Calu3 (cell line): ENCODE measurements around the gene POU4F2. TPM values are rescaled to one million over a fixed set of nuclear protein-coding genes. Genes with fewer than 3 reads are reported as not detected.

Experiments
- BruUV-seq: library from RNA; stranded (reverse); fragments of 400-500 nt; replicated peaks from 2 replicates; lab custom pipeline; 2021; lab: Mats Ljungman, UMichigan
- CTCF ChIA-PET: fragments of 300-600 bp; sonication (Branson Sonifier 250); formaldehyde crosslinking; loops from one replicate; lab custom pipeline; 2022; ENCODE audit warnings: antibody characterized with exemption; lab: Charles Lee
- DNase-seq: peaks from one replicate; pipeline ENCODE4 v3.0.0; 2022
- H3K27ac Mint-ChIP-seq: one replicate; pipeline ENCODE4 v1.8.0; 2022; ENCODE audit warnings: mixed read lengths; ENCODE audit not compliant: unreplicated experiment
- H3K27me3 Mint-ChIP-seq: one replicate; pipeline ENCODE4 v1.8.0; 2022; ENCODE audit warnings: mixed read lengths; ENCODE audit not compliant: unreplicated experiment
- H3K36me3 Mint-ChIP-seq: one replicate; pipeline ENCODE4 v1.8.0; 2022; ENCODE audit warnings: mild to moderate bottlenecking, moderate library complexity, mixed read lengths; ENCODE audit not compliant: insufficient read depth, unreplicated experiment
- H3K4me1 Mint-ChIP-seq: one replicate; pipeline ENCODE4 v1.8.0; 2022; ENCODE audit warnings: mild to moderate bottlenecking, low read depth, mixed read lengths; ENCODE audit not compliant: unreplicated experiment
- H3K4me3 Mint-ChIP-seq: one replicate; pipeline ENCODE4 v1.8.0; 2022; ENCODE audit warnings: mild to moderate bottlenecking, low read depth, moderate library complexity, mixed read lengths; ENCODE audit not compliant: unreplicated experiment
- H3K9me3 Mint-ChIP-seq: one replicate; pipeline ENCODE4 v1.8.0; 2022; ENCODE audit warnings: low read depth, mixed read lengths; ENCODE audit not compliant: unreplicated experiment
- CTCF ChIP-seq: fragments of 200-600 bp; IDR thresholded peaks from one replicate; pipeline ENCODE4 v1.8.0; 2022; ENCODE audit warnings: antibody characterized with exemption; ENCODE audit not compliant: unreplicated experiment
- intact Hi-C: fragments of 100-400 bp; cut with micrococcal nuclease; formaldehyde crosslinking; loops from one replicate; pipeline ENCODE4 v1.10.0; 2022; ENCODE audit not compliant: unreplicated experiment
- total RNA-seq: library from RNA; stranded (reverse); gene quantifications from 2 replicates; pipeline ENCODE4 v1.2.3, GENCODE V29; 2022

The POU4F2 gene
- total RNA-seq, 1 experiment from 2014 or later: not detected

- Mint-ChIP-seq H3K36me3 (no peaks in the 10 kb centered on the region), H3K27ac (no peak overlapping the region), H3K4me3 (no peak overlapping the region), H3K9me3 (no peaks in the 10 kb centered on the region), H3K27me3 (peaks cover 70% of the 10 kb centered on the region), H3K4me1 (no peaks in the 10 kb centered on the region)
- CTCF ChIA-PET: no interaction called here
- intact Hi-C loops: no loop called here
- DNase-seq: no peak
- TF ChIP-seq CTCF: no peak
- BruUV-seq: no TSS peak
Measured at GRCh38 chr4:146643812-146644401, 5.2 kb downstream of the POU4F2 start.

GRCh38 chr4:146645921-146646320, 7.2 kb downstream of the POU4F2 start:
- no peak for DNase-seq
- intact Hi-C loops: no loop called here
- no TSS peak for BruUV-seq
- no peak overlapping the region for H3K4me3 Mint-ChIP-seq
- no peak for TF ChIP-seq CTCF
- H3K27me3 Mint-ChIP-seq: peaks cover 90% of the 10 kb centered on the region
- H3K9me3 Mint-ChIP-seq: no peaks in the 10 kb centered on the region
- H3K27ac Mint-ChIP-seq: no peak overlapping the region
- H3K4me1 Mint-ChIP-seq: no peaks in the 10 kb centered on the region
- H3K36me3 Mint-ChIP-seq: no peaks in the 10 kb centered on the region
- CTCF ChIA-PET: no interaction called here

DNA sequence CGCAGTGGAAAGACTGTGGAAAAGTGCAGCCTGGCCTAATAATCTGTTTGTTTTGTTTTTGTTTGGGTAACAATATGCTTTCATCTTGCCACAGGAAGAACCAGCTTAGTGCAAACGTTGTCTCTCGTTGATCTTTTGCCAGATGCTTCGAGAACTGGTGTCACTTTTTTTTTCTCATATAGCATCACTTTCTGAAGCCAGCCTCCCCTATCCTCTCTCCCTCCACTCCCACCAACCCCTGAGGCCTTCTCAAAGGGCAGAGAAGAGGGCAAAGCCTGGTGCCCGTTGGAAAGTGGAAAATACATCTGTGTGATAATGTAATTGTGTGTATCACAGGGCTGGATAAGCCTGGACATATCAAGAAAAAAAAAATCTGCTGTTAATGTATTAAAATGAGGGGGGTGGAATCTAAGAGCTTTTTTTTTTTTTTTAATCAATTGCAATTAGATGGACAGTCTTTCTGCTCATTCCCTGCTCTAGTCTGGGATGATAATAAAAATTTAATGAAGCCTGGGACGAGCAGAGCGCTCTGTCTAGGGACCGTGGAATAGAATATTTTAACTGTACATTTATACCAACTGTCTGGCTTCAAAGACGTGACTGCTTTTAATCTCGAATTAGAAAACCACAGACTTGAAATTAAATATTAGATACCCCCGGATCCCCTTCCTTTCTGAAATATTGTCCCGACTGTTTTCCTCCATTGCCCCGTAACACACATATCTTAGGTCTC, 8.1 kb downstream of the POU4F2 start:
- Mint-ChIP-seq H3K27ac (no peak overlapping the region), H3K4me3 (no peak overlapping the region), H3K4me1 (no peaks in the 10 kb centered on the region), H3K9me3 (no peaks in the 10 kb centered on the region), H3K36me3 (no peaks in the 10 kb centered on the region), H3K27me3 (peaks cover 90% of the 10 kb centered on the region)
- BruUV-seq: no TSS peak
- intact Hi-C loops: no loop called here
- CTCF ChIA-PET: interaction anchor here (0.6 kb wide), 1 partner anchor 939 kb away, joined by 3 read pairs; no protein-coding TSS in a partner anchor
- DNase-seq: no peak
- no peak for TF ChIP-seq CTCF

GRCh38 chr4:146647615-146648460, 9.1 kb downstream of the POU4F2 start:
- H3K27me3 Mint-ChIP-seq: peaks cover 90% of the 10 kb centered on the region
- H3K27ac Mint-ChIP-seq: no peak overlapping the region
- TF ChIP-seq CTCF: no peak
- CTCF ChIA-PET: no interaction called here
- intact Hi-C loops: no loop called here
- no peaks in the 10 kb centered on the region for H3K4me1 Mint-ChIP-seq
- BruUV-seq: no TSS peak
- H3K36me3 Mint-ChIP-seq: no peaks in the 10 kb centered on the region
- no peaks in the 10 kb centered on the region for H3K9me3 Mint-ChIP-seq
- no peak for DNase-seq
- H3K4me3 Mint-ChIP-seq: no peak overlapping the region
